Jurkat, Clone E6-1 (cell line): Measurements from ENCODE around the gene SEMA5A.
"Not testable (repeated sequence)": the region's sequence is repeated elsewhere in the genome, so short reads cannot be mapped to it uniquely, and the experiment has no call there.

Source experiments
- DNase-seq: peaks from one replicate; pipeline ENCODE4 v3.0.0-alpha.2; 2011; ENCODE audit warnings: low read depth, low spot score
- H3K4me3 ChIP-seq: 2 replicates; pipeline ENCODE4 v1.5.1; 2011; ENCODE audit warnings: mild to moderate bottlenecking, low read length, control low read depth, moderate library complexity

The SEMA5A gene

GRCh38 chr5:9423571-9423970 is 122.3 kb downstream of the SEMA5A start:
- H3K4me3 ChIP-seq, result no peak overlapping the region
- DNase-seq, result no peak

- DNase-seq, result no peak
- H3K4me3 ChIP-seq, result no peak overlapping the region
Measured at GRCh38 chr5:9421884-9422283, 124.0 kb downstream of the SEMA5A start.

- H3K4me3 ChIP-seq, result no peak overlapping the region
- no peak for DNase-seq
Measured at GRCh38 chr5:9419794-9420193, 126.1 kb downstream of the SEMA5A start.

- H3K4me3 ChIP-seq, result no peak overlapping the region
Measured at GRCh38 chr5:9415566-9415965, 130.3 kb downstream of the SEMA5A start.

GRCh38 chr5:9415091-9415490 is 130.8 kb downstream of the SEMA5A start:
- no peak overlapping the region for H3K4me3 ChIP-seq

More at GRCh38 chr5:9415566-9415965, 130.3 kb downstream of the SEMA5A start:
- DNase-seq, result no peak

GRCh38 chr5:9411142-9411541 is 134.7 kb downstream of the SEMA5A start:
- DNase-seq, result no peak
- no peak overlapping the region for H3K4me3 ChIP-seq

More at GRCh38 chr5:9415091-9415490, 130.8 kb downstream of the SEMA5A start:
- no peak for DNase-seq

- H3K4me3 ChIP-seq, result no peak overlapping the region
- DNase-seq, result no peak
Measured at GRCh38 chr5:9409413-9409960, 136.4 kb downstream of the SEMA5A start.

GRCh38 chr5:9408964-9409363 is 136.9 kb downstream of the SEMA5A start:
- DNase-seq, result no peak
- H3K4me3 ChIP-seq, result no peak overlapping the region

- DNase-seq, result no peak
- H3K4me3 ChIP-seq, result no peak overlapping the region
Measured at GRCh38 chr5:9405196-9405754, 140.6 kb downstream of the SEMA5A start.

- no peak overlapping the region for H3K4me3 ChIP-seq
- no peak for DNase-seq
Measured at GRCh38 chr5:9401786-9402472, 143.9 kb downstream of the SEMA5A start.

- not testable (repeated sequence) for DNase-seq, H3K4me3 ChIP-seq
Measured at GRCh38 chr5:9399783-9400182, 146.1 kb downstream of the SEMA5A start.

- no peak overlapping the region for H3K4me3 ChIP-seq
- DNase-seq, result no peak
Measured at GRCh38 chr5:9399094-9399493, 146.8 kb downstream of the SEMA5A start.

- DNase-seq, result no peak
- H3K4me3 ChIP-seq, result no peak overlapping the region
Measured at GRCh38 chr5:9398227-9398626, 147.6 kb downstream of the SEMA5A start.

- H3K4me3 ChIP-seq, result no peak overlapping the region
- DNase-seq, result no peak
Measured at GRCh38 chr5:9396285-9396770, 149.5 kb downstream of the SEMA5A start.

GRCh38 chr5:9395706-9396105 is 150.2 kb downstream of the SEMA5A start:
- no peak overlapping the region for H3K4me3 ChIP-seq
- DNase-seq, result no peak

- H3K4me3 ChIP-seq, result no peak overlapping the region
- no peak for DNase-seq
Measured at GRCh38 chr5:9394221-9394620, 151.7 kb downstream of the SEMA5A start.

- H3K4me3 ChIP-seq, result no peak overlapping the region
- no peak for DNase-seq
Measured at GRCh38 chr5:9392625-9393024, 153.2 kb downstream of the SEMA5A start.

- H3K4me3 ChIP-seq, result no peak overlapping the region
Measured at GRCh38 chr5:9391080-9391479, 154.8 kb downstream of the SEMA5A start.

GRCh38 chr5:9390113-9390512 is 155.8 kb downstream of the SEMA5A start:
- DNase-seq, result no peak
- H3K4me3 ChIP-seq, result no peak overlapping the region

More at GRCh38 chr5:9391080-9391479, 154.8 kb downstream of the SEMA5A start:
- no peak for DNase-seq

- no peak overlapping the region for H3K4me3 ChIP-seq
- DNase-seq, result no peak
Measured at GRCh38 chr5:9388941-9389674, 156.8 kb downstream of the SEMA5A start.
